GM23338 (cell line): ENCODE measurements around the gene MYO3B. TPM values are rescaled to one million over a fixed set of nuclear protein-coding genes. Genes with fewer than 3 reads are reported as not detected.
A peak's percentile ranks its signal among the peaks of the same experiment; 100 is the strongest.

Source experiments
- ATAC-seq: fragments of 200-7000 bp; cut with Tn5 transposase; 3 replicates; pipeline ENCODE4 v1.9.1; 2020
- DNase-seq: peaks from one replicate; pipeline ENCODE4 v3.0.0-alpha.2; 2015; ENCODE audit warnings: low spot score
- H2AFZ ChIP-seq: fragments of 200-600 bp; sonication (generic); 2 replicates; pipeline ENCODE4 v1.8.0; 2016; ENCODE audit warnings: antibody characterized with exemption, mild to moderate bottlenecking, moderate library complexity
- H3F3A ChIP-seq: fragments of 200-600 bp; sonication (generic); replicated peaks from 2 replicates; pipeline ENCODE4 v1.8.0; 2017; ENCODE audit warnings: antibody characterized with exemption, mixed run types, low read depth
- H3K27ac ChIP-seq: fragments of 200-600 bp; sonication (generic); 2 replicates; pipeline ENCODE4 v1.6.1; 2016; ENCODE audit warnings: low read depth
- H3K27me3 ChIP-seq: fragments of 200-600 bp; sonication (generic); 2 replicates; pipeline ENCODE4 v1.8.0; 2016; ENCODE audit warnings: mild to moderate bottlenecking, mixed run types, moderate library complexity; ENCODE audit not compliant: insufficient read depth
- H3K36me3 ChIP-seq: fragments of 200-600 bp; sonication (generic); 2 replicates; pipeline ENCODE4 v1.8.0; 2016; ENCODE audit warnings: mild to moderate bottlenecking; ENCODE audit not compliant: insufficient read depth
- H3K4me1 ChIP-seq: fragments of 200-600 bp; sonication (generic); 2 replicates; pipeline ENCODE4 v1.8.0; 2016; ENCODE audit warnings: mild to moderate bottlenecking, moderate library complexity; ENCODE audit not compliant: insufficient read depth
- H3K4me2 ChIP-seq: fragments of 200-600 bp; sonication (generic); 2 replicates; pipeline ENCODE4 v1.7.1; 2017; ENCODE audit warnings: mixed run types
- H3K4me3 ChIP-seq: fragments of 200-600 bp; sonication (generic); 2 replicates; pipeline ENCODE4 v1.6.1; 2016; ENCODE audit warnings: mixed run types
- H3K79me2 ChIP-seq: fragments of 200-600 bp; sonication (generic); replicated peaks from 2 replicates; pipeline ENCODE4 v1.8.0; 2017; ENCODE audit warnings: mild to moderate bottlenecking; ENCODE audit not compliant: insufficient read depth
- H3K9me2 ChIP-seq: fragments of 200-600 bp; sonication (generic); 2 replicates; pipeline ENCODE4 v1.8.0; 2017; ENCODE audit not compliant: insufficient read depth
- H4K20me1 ChIP-seq: fragments of 200-600 bp; sonication (generic); replicated peaks from 2 replicates; pipeline ENCODE4 v1.8.0; 2017; ENCODE audit warnings: mild to moderate bottlenecking; ENCODE audit not compliant: insufficient read depth
- H3K27ac Mint-ChIP-seq: 2 replicates; pipeline ENCODE4 v1.8.0; 2020; ENCODE audit warnings: inconsistent platforms, mild to moderate bottlenecking, moderate library complexity, mixed read lengths
- H3K27me3 Mint-ChIP-seq: 3 replicates; pipeline ENCODE4 v1.8.0; 2022; ENCODE audit warnings: low read depth, mild to moderate bottlenecking, moderate library complexity, mixed read lengths, inconsistent platforms; ENCODE audit not compliant: insufficient read depth, poor library complexity
- H3K36me3 Mint-ChIP-seq: 3 replicates; pipeline ENCODE4 v1.8.0; 2021; ENCODE audit warnings: low read depth, mild to moderate bottlenecking, inconsistent platforms, moderate library complexity, mixed read lengths
- H3K4me1 Mint-ChIP-seq: 3 replicates; pipeline ENCODE4 v1.8.0; 2020; ENCODE audit warnings: mild to moderate bottlenecking, inconsistent platforms, mixed read lengths
- H3K4me3 Mint-ChIP-seq: 3 replicates; pipeline ENCODE4 v1.8.0; 2021; ENCODE audit warnings: moderate library complexity, mild to moderate bottlenecking, inconsistent platforms, mixed read lengths
- H3K9me3 Mint-ChIP-seq: 3 replicates; pipeline ENCODE4 v1.8.0; 2020; ENCODE audit warnings: moderate library complexity, mild to moderate bottlenecking, inconsistent platforms, mixed read lengths
- CREB1 ChIP-seq: fragments of 250-450 bp; sonication (Bioruptor Pico); IDR thresholded peaks from 2 replicates; pipeline ENCODE4 v1.5.0; 2020; ENCODE audit warnings: low read depth, mild to moderate bottlenecking, moderate library complexity
- CTCF ChIP-seq, 2 experiments: fragments of 200-600 bp in 1 of 2; sonication (generic) in 1 of 2; conservative IDR thresholded peaks; 2 replicates each; pipeline versions ENCODE4 v1.5.1 to v1.6.1; 2016 to 2017; ENCODE audit warnings: antibody characterized with exemption in 2 of 2, low read depth in 2 of 2, mild to moderate bottlenecking in 2 of 2, moderate library complexity in 1 of 2
- ETS1 ChIP-seq: IDR thresholded peaks from 2 replicates; pipeline ENCODE4 v1.6.1; 2016; ENCODE audit warnings: antibody characterized with exemption
- EZH2 ChIP-seq: fragments of 200-600 bp; sonication (generic); IDR thresholded peaks from one replicate; pipeline ENCODE4 v1.8.0; 2017; ENCODE audit warnings: antibody characterized with exemption, mild to moderate bottlenecking, low read depth; ENCODE audit not compliant: unreplicated experiment
- JUNB ChIP-seq: IDR thresholded peaks from one replicate; pipeline ENCODE4 v1.6.1; 2016; ENCODE audit warnings: antibody characterized with exemption; ENCODE audit not compliant: unreplicated experiment
- NANOG ChIP-seq: IDR thresholded peaks from 2 replicates; pipeline ENCODE4 v1.6.1; 2016; ENCODE audit warnings: antibody characterized with exemption, borderline replicate concordance
- REST ChIP-seq: IDR thresholded peaks from one replicate; pipeline ENCODE4 v1.6.1; 2018; ENCODE audit warnings: antibody characterized with exemption; ENCODE audit not compliant: unreplicated experiment
- STAT1 ChIP-seq: IDR thresholded peaks from one replicate; pipeline ENCODE4 v1.6.1; 2016; ENCODE audit warnings: antibody characterized with exemption; ENCODE audit not compliant: unreplicated experiment
- ZNF331 ChIP-seq: fragments of 250-450 bp; sonication (Bioruptor Pico); IDR thresholded peaks from 2 replicates; pipeline ENCODE4 v1.5.0; 2020; ENCODE audit warnings: low read depth, mild to moderate bottlenecking, moderate library complexity
- polyA plus RNA-seq: library from polyadenylated mRNA; unstranded; fragments of >200 nt; fragmentation: Nextera tagmentation; extraction: Ambion mirVana; gene quantifications from 2 replicates; pipeline ENCODE4 v1.2.1, GENCODE V29; 2016
- total RNA-seq: library from RNA; depleted of rRNA; stranded (reverse); fragments of >200 nt; shearing (Covaris generic); gene quantifications from 2 replicates; pipeline ENCODE4 v1.2.3, GENCODE V29; 2014

The MYO3B gene
- total and polyA plus RNA-seq, 2 experiments from 2014 or later, result 0.42 TPM; not detected in 1

GRCh38 chr2:170229744-170230143, 51.8 kb downstream of the MYO3B start (continued):
- no peak for TF ChIP-seq CTCF (conservative IDR thresholded peaks at IDR 0.05; ENCODE audit: low read depth in 2 of 2)
- TF ChIP-seq ETS1, result no peak
- TF ChIP-seq NANOG, result no peak
- no peak for TF ChIP-seq JUNB
- no peak for TF ChIP-seq ZNF331 (CRISPR knock-in tag)
- TF ChIP-seq STAT1, result no peak
- no peak for TF ChIP-seq REST

GRCh38 chr2:170235860-170236679, 58.1 kb downstream of the MYO3B start:
- Mint-ChIP-seq H3K4me1 (peaks cover 20% of the 10 kb centered on the region), H3K9me3 (no peaks in the 10 kb centered on the region), H3K36me3 (no peaks in the 10 kb centered on the region), H3K4me3 (no peak overlapping the region), H3K27ac (no peak overlapping the region), H3K27me3 (peaks cover 3% of the 10 kb centered on the region)
- DNase-seq (peak; percentile 90), ATAC-seq (peak; percentile 89)
- no peaks in the 10 kb centered on the region for H3K79me2 ChIP-seq
- no peaks in the 10 kb centered on the region for H3K9me2 ChIP-seq
- H4K20me1 ChIP-seq, result no peaks in the 10 kb centered on the region
- H3K27me3 ChIP-seq, result no peaks in the 10 kb centered on the region
- H3F3A ChIP-seq, result no peaks in the 10 kb centered on the region
- peaks cover 14% of the 10 kb centered on the region; the same call in 1 of the 2 replicates for H3K4me1 ChIP-seq
- H3K36me3 ChIP-seq, result no peaks in the 10 kb centered on the region
- no peak overlapping the region for H3K4me3 ChIP-seq
- H3K4me2 ChIP-seq, result peak overlapping the region; percentile 17; the same call in 1 of the 2 replicates
- no peak overlapping the region for H3K27ac ChIP-seq
- TF ChIP-seq CTCF (conservative IDR thresholded peaks at IDR 0.05; ENCODE audit: low read depth in 2 of 2) (peak; percentile 82 to 88), CREB1 (CRISPR knock-in tag) (peak; percentile 86), NANOG (no peak), EZH2 (no peak)
- no peak overlapping the region for H2AFZ ChIP-seq
